ENCODE measurements around the gene MAPKAP1. TPM values are rescaled to one million over a fixed set of nuclear protein-coding genes. Genes with fewer than 3 reads are reported as not detected.

Gene MAPKAP1
- polyA plus RNA-seq, 1 donor from 2014 or later, result 57.5 TPM

DNA sequence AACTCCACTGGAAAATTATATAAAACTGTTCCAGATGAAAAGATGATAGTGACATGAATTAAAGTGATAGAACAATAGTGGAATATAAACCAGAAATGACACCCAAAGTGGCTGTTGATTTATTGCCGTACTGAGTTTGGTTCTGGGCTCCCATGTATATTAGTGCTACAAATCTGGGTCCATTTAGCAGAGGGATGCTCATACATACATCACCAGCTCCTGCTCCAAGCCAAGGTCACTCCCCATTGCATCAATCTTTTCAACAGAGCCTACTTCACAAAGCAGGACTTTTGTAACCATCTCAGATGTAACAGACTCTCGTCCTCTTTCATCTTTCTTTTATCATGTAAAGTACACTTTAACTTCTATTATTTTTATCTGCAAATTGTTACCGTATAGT is 236.8 kb downstream of the MAPKAP1 start:
- Histone ChIP-seq H3K9ac (ENCODE audit: low read length) (no peak overlapping the region), H3K27me3 (ENCODE audit: insufficient read depth, low read depth, low read length) (no peaks in the 10 kb centered on the region), H3K79me2 (replicated peaks; ENCODE audit: insufficient read depth, low read length) (no peaks in the 10 kb centered on the region), H3K4me2 (ENCODE audit: low read length) (no peak overlapping the region), H2AFZ (ENCODE audit: low read depth, low read length) (no peak overlapping the region), H3K4me3 (ENCODE audit: low read length) (no peak overlapping the region), H3K27ac (ENCODE audit: low read length) (no peak overlapping the region), H4K20me1 (ENCODE audit: insufficient read depth) (no peaks in the 10 kb centered on the region), H3K9me2 (ENCODE audit: insufficient read depth, low read length) (no peaks in the 10 kb centered on the region), H3K9me3 (ENCODE audit: low read length) (no peaks in the 10 kb centered on the region), H3K36me3 (ENCODE audit: insufficient read depth, low read length) (no peaks in the 10 kb centered on the region), H3F3A (ENCODE audit: insufficient read depth, low read length, poor library complexity, severe bottlenecking) (no peaks in the 10 kb centered on the region)
- TF ChIP-seq TAF1 (IDR thresholded peaks at IDR 0.05; ENCODE audit: low read depth) (no peak), MXI1 (conservative IDR thresholded peaks at IDR 0.05; ENCODE audit: poor library complexity, severe bottlenecking) (no peak), RAD21 (conservative IDR thresholded peaks at IDR 0.05) (no peak)
- TF ChIP-seq, protein P1, sequence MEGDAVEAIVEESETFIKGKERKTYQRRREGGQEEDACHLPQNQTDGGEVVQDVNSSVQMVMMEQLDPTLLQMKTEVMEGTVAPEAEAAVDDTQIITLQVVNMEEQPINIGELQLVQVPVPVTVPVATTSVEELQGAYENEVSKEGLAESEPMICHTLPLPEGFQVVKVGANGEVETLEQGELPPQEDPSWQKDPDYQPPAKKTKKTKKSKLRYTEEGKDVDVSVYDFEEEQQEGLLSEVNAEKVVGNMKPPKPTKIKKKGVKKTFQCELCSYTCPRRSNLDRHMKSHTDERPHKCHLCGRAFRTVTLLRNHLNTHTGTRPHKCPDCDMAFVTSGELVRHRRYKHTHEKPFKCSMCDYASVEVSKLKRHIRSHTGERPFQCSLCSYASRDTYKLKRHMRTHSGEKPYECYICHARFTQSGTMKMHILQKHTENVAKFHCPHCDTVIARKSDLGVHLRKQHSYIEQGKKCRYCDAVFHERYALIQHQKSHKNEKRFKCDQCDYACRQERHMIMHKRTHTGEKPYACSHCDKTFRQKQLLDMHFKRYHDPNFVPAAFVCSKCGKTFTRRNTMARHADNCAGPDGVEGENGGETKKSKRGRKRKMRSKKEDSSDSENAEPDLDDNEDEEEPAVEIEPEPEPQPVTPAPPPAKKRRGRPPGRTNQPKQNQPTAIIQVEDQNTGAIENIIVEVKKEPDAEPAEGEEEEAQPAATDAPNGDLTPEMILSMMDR (IDR thresholded peaks at IDR 0.05; ENCODE audit: poor library complexity, severe bottlenecking), result no peak
- TF ChIP-seq, protein P2, sequence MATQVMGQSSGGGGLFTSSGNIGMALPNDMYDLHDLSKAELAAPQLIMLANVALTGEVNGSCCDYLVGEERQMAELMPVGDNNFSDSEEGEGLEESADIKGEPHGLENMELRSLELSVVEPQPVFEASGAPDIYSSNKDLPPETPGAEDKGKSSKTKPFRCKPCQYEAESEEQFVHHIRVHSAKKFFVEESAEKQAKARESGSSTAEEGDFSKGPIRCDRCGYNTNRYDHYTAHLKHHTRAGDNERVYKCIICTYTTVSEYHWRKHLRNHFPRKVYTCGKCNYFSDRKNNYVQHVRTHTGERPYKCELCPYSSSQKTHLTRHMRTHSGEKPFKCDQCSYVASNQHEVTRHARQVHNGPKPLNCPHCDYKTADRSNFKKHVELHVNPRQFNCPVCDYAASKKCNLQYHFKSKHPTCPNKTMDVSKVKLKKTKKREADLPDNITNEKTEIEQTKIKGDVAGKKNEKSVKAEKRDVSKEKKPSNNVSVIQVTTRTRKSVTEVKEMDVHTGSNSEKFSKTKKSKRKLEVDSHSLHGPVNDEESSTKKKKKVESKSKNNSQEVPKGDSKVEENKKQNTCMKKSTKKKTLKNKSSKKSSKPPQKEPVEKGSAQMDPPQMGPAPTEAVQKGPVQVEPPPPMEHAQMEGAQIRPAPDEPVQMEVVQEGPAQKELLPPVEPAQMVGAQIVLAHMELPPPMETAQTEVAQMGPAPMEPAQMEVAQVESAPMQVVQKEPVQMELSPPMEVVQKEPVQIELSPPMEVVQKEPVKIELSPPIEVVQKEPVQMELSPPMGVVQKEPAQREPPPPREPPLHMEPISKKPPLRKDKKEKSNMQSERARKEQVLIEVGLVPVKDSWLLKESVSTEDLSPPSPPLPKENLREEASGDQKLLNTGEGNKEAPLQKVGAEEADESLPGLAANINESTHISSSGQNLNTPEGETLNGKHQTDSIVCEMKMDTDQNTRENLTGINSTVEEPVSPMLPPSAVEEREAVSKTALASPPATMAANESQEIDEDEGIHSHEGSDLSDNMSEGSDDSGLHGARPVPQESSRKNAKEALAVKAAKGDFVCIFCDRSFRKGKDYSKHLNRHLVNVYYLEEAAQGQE (IDR thresholded peaks at IDR 0.05; ENCODE audit: borderline replicate concordance), result no peak

DNA sequence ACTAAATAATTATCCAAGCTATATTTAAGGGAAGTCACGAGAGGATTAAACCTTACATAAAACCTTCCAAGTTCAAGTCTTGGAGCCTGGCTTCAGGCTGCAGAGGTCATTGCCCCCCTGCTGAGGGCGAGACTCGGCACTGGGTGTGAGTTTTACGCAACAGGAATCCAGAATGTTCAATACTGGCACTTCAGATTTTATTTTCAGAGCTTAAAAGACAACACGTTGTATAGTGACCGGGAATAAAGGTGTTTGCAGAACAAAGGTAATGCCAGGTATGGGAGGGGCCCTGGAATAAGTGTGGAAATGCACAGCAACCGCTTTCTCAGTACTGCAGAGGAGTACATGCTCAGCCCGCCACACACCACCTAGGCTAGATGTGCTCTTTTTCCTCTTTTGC is 238.4 kb downstream of the MAPKAP1 start:
- Histone ChIP-seq H3K27me3 (ENCODE audit: insufficient read depth, low read depth, low read length) (no peaks in the 10 kb centered on the region), H3K79me2 (replicated peaks; ENCODE audit: insufficient read depth, low read length) (no peaks in the 10 kb centered on the region), H2AFZ (ENCODE audit: low read depth, low read length) (no peak overlapping the region), H3K36me3 (ENCODE audit: insufficient read depth, low read length) (no peaks in the 10 kb centered on the region), H3F3A (ENCODE audit: insufficient read depth, low read length, poor library complexity, severe bottlenecking) (no peaks in the 10 kb centered on the region), H3K9me3 (ENCODE audit: low read length) (no peaks in the 10 kb centered on the region), H3K27ac (ENCODE audit: low read length) (no peak overlapping the region), H3K9me2 (ENCODE audit: insufficient read depth, low read length) (no peaks in the 10 kb centered on the region), H3K9ac (ENCODE audit: low read length) (no peak overlapping the region), H4K20me1 (ENCODE audit: insufficient read depth) (no peaks in the 10 kb centered on the region), H3K4me3 (ENCODE audit: low read length) (no peak overlapping the region), H3K4me2 (ENCODE audit: low read length) (no peak overlapping the region)
- TF ChIP-seq, protein P2 (IDR thresholded peaks at IDR 0.05; ENCODE audit: borderline replicate concordance), result no peak
- TF ChIP-seq MXI1 (conservative IDR thresholded peaks at IDR 0.05; ENCODE audit: poor library complexity, severe bottlenecking) (no peak), EZH2 (IDR thresholded peaks at IDR 0.05; ENCODE audit: borderline replicate concordance, insufficient read depth, low read length, poor library complexity, severe bottlenecking) (no peak)
